ENCODE data around the gene HES1. TPM values are rescaled to one million over a fixed set of nuclear protein-coding genes. Genes with fewer than 3 reads are reported as not detected.

HES1 gene
- total RNA-seq, 2 experiments from 2014 or later = 0.28 to 0.35 TPM

DNA sequence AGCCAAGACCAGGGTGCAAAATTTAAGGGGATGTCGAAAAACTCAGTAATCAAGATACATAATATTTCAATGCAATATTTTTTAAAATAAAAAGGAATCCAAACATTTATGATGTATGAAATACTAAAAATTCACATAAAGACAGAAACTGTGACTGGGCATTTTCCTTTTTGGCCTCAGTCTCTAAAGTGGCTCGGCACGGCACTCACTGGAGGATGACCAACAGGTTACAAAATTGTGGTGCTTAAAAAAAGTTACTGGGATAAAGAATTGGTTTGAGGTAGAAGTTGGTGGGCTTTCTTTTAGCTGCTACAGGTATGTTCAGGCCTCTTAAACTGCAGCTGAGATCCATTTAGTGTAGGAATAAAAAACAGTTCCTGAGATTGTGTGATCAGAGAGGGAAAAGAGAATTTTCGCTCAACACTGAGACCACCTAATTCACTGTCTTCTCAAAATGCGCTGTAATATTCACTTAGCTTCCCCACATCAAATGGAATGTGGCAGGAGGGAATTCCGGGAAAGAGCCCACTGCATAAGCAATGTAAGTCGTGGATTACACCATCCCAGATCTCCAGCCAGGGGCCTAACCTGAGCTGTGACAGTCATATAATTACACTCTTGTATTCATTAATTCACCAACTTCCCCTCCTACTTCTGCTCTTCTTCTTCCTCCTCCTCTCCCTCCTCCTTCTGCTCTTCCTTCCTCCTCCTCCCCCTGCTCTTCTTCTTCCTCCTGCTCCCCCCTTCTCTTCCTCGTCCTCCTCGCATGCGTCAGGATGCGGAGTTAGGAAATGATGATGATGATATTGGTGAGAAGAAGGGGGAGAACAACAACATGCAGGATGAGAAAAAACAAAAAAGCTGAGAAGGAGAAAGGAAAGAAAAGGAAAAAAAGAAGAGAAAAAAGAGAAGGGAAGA, 45.9 kb downstream of the HES1 start:
- ATAC-seq (no peak), DNase-seq (no peak)
- H3K4me3 Mint-ChIP-seq = no peak overlapping the region
- no peaks in the 10 kb centered on the region for H3K9me3 Mint-ChIP-seq (ENCODE audit: low read depth)
- H3K4me1 Mint-ChIP-seq = no peaks in the 10 kb centered on the region
- CTCF ChIA-PET = interaction anchor here (1.0 kb wide), 1 partner anchor 161 kb away, joined by 3 read pairs; no protein-coding TSS in a partner anchor
- no peak overlapping the region for H3K27ac Mint-ChIP-seq
- no peaks in the 10 kb centered on the region for H3K36me3 Mint-ChIP-seq
- peaks cover 26% of the 10 kb centered on the region for H3K27me3 Mint-ChIP-seq

DNA sequence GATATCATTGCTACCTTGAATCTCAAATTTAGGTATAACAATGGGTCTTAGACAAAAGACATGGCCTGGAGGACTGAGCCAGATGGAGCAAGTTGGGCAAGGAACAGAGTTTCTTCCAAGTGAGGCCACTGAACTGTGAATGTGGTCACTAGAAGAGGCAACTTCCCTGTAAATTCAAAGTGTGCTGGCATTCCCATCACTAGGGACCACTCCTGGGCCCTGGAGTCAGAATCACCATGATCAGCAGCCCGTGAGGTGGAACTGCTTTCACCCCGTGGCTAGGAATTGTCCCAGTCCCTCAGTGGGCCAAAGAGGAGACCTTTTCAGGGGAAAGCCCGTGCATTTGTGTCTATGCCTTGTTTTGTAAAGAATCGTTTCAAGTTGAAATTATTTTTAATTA, 47.3 kb downstream of the HES1 start:
- Mint-ChIP-seq H3K27me3 (peaks cover 23% of the 10 kb centered on the region), H3K4me1 (peaks cover 6% of the 10 kb centered on the region), H3K36me3 (no peaks in the 10 kb centered on the region), H3K27ac (no peak overlapping the region), H3K4me3 (no peak overlapping the region), H3K9me3 (ENCODE audit: low read depth) (no peaks in the 10 kb centered on the region)
- ATAC-seq = no peak
- CTCF ChIA-PET = no interaction called here
- DNase-seq = no peak

DNA sequence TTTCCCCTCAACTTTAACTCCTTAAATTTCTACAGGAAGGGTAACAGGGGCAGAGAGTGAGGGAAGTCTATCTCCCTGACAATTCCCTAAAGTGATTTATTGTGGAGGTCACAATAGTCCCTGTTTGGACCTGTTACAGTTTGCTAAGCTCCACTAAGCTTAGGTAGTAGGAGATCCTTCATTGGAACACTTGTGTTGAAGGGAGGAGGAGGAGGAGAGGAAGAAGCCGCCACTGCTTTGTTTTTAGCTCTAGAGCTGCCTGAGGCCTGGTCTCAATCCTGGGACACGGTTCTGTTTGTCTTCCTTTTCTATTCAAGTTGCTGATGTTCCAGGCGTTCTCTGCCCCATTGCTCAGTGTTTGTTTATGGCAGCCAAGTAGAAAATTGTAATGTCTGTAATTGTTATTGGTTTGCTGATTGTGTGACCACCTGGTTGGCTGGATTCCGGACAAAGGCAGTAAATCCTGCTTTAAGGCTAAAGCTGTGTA, 48.4 kb downstream of the HES1 start:
- ATAC-seq (no peak), DNase-seq (no peak)
- H3K4me3 Mint-ChIP-seq = no peak overlapping the region
- H3K27me3 Mint-ChIP-seq = peaks cover 19% of the 10 kb centered on the region
- no peak overlapping the region for H3K27ac Mint-ChIP-seq
- peaks cover 6% of the 10 kb centered on the region for H3K4me1 Mint-ChIP-seq
- H3K9me3 Mint-ChIP-seq (ENCODE audit: low read depth) = no peaks in the 10 kb centered on the region
- CTCF ChIA-PET = no interaction called here
- H3K36me3 Mint-ChIP-seq = no peaks in the 10 kb centered on the region

DNA sequence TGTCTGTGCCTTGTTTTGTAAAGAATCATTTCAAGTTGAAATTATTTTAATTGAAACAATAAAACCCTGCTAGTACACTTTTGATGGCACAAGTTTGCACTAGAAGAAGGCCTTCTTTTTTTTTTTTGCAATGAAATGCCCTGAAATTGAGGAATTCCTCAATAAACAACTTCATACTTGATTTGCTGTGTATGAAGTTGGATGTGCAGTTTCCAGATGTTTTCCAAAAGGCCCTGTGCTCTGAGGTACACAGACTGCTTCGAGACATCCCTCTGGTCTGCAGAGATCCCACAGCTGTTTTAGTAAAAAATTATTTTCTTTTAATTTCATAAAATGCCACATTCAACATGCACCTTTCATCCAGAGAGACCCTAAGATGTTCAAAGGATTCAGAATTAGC, 48.9 kb downstream of the HES1 start:
- Mint-ChIP-seq H3K36me3 (no peaks in the 10 kb centered on the region), H3K4me3 (no peak overlapping the region), H3K27me3 (peaks cover 19% of the 10 kb centered on the region), H3K4me1 (peaks cover 6% of the 10 kb centered on the region), H3K27ac (no peak overlapping the region), H3K9me3 (ENCODE audit: low read depth) (no peaks in the 10 kb centered on the region)
- no peak for ATAC-seq
- DNase-seq = no peak
- CTCF ChIA-PET = no interaction called here

DNA sequence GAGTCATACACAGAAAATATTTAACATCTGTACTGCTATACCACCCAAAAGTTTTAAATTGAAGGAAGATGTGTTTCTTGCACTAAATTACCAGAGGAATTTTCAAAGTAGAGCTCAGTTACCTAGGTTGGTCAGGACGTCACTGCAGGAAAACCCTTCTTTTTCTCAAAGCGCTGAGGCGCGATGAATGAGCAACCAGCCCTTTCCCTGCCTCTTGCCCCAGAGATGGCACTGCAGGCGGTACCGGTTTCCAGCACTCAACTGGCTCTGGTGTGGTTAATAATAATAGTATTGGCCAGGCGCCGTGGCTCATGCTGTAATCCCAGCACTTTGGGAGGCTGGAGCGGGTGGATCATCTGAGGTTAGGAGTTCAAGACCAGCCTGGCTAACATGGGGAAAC, 49.3 kb downstream of the HES1 start:
- Mint-ChIP-seq H3K4me1 (peaks cover 6% of the 10 kb centered on the region), H3K36me3 (no peaks in the 10 kb centered on the region), H3K27me3 (peaks cover 19% of the 10 kb centered on the region), H3K4me3 (no peak overlapping the region), H3K27ac (no peak overlapping the region), H3K9me3 (ENCODE audit: low read depth) (no peaks in the 10 kb centered on the region)
- CTCF ChIA-PET = no interaction called here
- DNase-seq = no peak
- no peak for ATAC-seq

DNA sequence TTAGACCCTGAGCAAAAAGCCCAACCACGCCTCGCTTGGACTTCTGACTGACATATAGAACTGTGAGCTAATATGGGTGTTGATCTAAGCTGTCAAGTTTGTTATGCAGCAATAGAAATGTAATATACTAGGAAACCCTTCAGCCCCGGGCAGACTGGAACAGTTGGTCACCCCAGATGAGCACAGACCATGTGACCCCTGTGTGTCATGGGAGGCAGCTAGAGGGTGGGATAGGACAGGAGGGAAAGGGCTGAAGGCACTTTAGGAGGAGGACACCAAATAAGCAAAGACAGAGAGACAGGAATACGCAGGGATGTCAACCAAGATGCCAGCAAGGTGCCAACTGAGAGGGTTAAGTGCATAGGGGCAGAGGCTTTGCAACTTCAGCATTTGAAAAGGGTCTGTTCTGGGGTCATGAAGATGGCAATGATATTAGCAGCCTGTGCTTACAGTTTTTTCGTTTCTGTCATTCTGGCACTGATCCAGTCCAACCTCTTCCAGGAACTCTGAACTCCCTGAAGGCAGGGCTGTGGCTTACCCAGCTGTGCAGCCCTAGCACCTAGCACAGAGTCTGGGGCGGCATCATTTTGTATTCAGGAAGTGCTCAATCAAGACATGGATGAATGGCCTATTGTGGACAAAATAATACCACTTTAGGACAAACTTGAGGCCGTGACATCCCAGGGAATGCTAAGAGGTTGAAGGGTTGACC, 51.4 kb downstream of the HES1 start:
- ATAC-seq (no peak), DNase-seq (no peak)
- CTCF ChIA-PET = no interaction called here
- Mint-ChIP-seq H3K36me3 (no peaks in the 10 kb centered on the region), H3K9me3 (ENCODE audit: low read depth) (no peaks in the 10 kb centered on the region), H3K27ac (no peak overlapping the region), H3K4me1 (peaks cover 6% of the 10 kb centered on the region), H3K4me3 (no peak overlapping the region), H3K27me3 (peaks cover 12% of the 10 kb centered on the region)

Other genes with a start within 250 kb of the HES1 start
- not detected for gene CPN2, start 215.2 kb downstream of the HES1 start, total RNA-seq
- not detected for gene LRRC15, start 233.6 kb downstream of the HES1 start, total RNA-seq